ENCODE measurements around the gene LAPTM5. TPM values are rescaled to one million over a fixed set of nuclear protein-coding genes. Genes with fewer than 3 reads are reported as not detected.

Gene LAPTM5
- total RNA-seq, 1 experiment from 2014 or later = 1.5 TPM

- ChIA-PET POLR2A (interaction anchor here (3.2 kb wide), 1 partner anchor 60 kb away, joined by 43 read pairs; no protein-coding TSS in a partner anchor), CTCF (interaction anchor here (1.1 to 4.7 kb wide), 11 partner anchors 12 to 425 kb away, joined by 3 to 210 read pairs (median 9); partner anchors contain the start of genes LAPTM5 and MATN1), RAD21 (ENCODE audit: low non-redundant PET in 1 of 2, low total read pairs in 2 of 2, uncharacterized antibody in 2 of 2, unreplicated experiment in 2 of 2) (interaction anchor here (0.9 to 3.4 kb wide), 4 partner anchors 60 to 132 kb away, joined by 3 to 39 read pairs (median 22); no protein-coding TSS in a partner anchor)
- TF ChIP-seq FOSL1 (IDR thresholded peaks at IDR 0.05; ENCODE audit: low read depth) = no peak
- no peak for TF ChIP-seq POLR2A (IDR thresholded peaks at IDR 0.05; ENCODE audit: borderline replicate concordance, extremely low read depth, insufficient read depth, insufficient read length)
- TF ChIP-seq TCF7L2 (IDR thresholded peaks at IDR 0.05; ENCODE audit: borderline replicate concordance, extremely low read depth, insufficient read depth, insufficient read length) = no peak
- no peak for TF ChIP-seq CEBPB (IDR thresholded peaks at IDR 0.05; ENCODE audit: low read depth)
- no peak for TF ChIP-seq ATF3 (IDR thresholded peaks at IDR 0.05)
- no peak for TF ChIP-seq CBX3 (IDR thresholded peaks at IDR 0.05; ENCODE audit: low read depth)
- no peak for TF ChIP-seq RAD21 (IDR thresholded peaks at IDR 0.05; ENCODE audit: low read depth)
- TF ChIP-seq REST (IDR thresholded peaks at IDR 0.05; ENCODE audit: low read depth) = no peak
- TF ChIP-seq CTCF (IDR thresholded peaks at IDR 0.05 in 2 of 3, conservative IDR thresholded peaks at IDR 0.05 in 1 of 3; ENCODE audit: borderline replicate concordance in 1 of 3, insufficient read depth in 1 of 3, low read depth in 2 of 3, low read length in 2 of 3) = no peak
- TF ChIP-seq MAX (IDR thresholded peaks at IDR 0.05) = no peak
- TF ChIP-seq POLR2AphosphoS5 (IDR thresholded peaks at IDR 0.05; ENCODE audit: low read depth, low read length) = no peak
- TF ChIP-seq ZFX (IDR thresholded peaks at IDR 0.05) = no peak
- TF ChIP-seq ZNF274 (IDR thresholded peaks at IDR 0.05; ENCODE audit: low read depth, low read length) = no peak
- TF ChIP-seq EGR1 (IDR thresholded peaks at IDR 0.05; ENCODE audit: low read depth) = no peak
- no peak for TF ChIP-seq JUND (IDR thresholded peaks at IDR 0.05)
- TF ChIP-seq ZBTB33 (IDR thresholded peaks at IDR 0.05; ENCODE audit: extremely low read depth, insufficient replicate concordance, low read length) = no peak
- TF ChIP-seq SRF (IDR thresholded peaks at IDR 0.05; ENCODE audit: low read depth) = no peak
- TF ChIP-seq SIN3A (IDR thresholded peaks at IDR 0.05; ENCODE audit: low read depth) = no peak
- TF ChIP-seq ELF1 (IDR thresholded peaks at IDR 0.05; ENCODE audit: borderline replicate concordance, low read depth) = no peak
- TF ChIP-seq YY1 (IDR thresholded peaks at IDR 0.05; ENCODE audit: extremely low read depth, insufficient replicate concordance, low read depth, low read length) = no peak
- H3K9me2 ChIP-seq (ENCODE audit: insufficient read depth) = no peaks in the 10 kb centered on the region
- H2AFZ ChIP-seq (ENCODE audit: low read depth, low read length, poor library complexity, severe bottlenecking) = peak overlapping the region; percentile 65
- intact Hi-C loops (cut with micrococcal nuclease) = loop anchor here (1.0 kb wide), 1 partner anchor 60 kb away; no protein-coding TSS in a partner anchor
- H4K20me1 ChIP-seq (ENCODE audit: insufficient read depth) = no peaks in the 10 kb centered on the region
- H3K27me3 ChIP-seq (ENCODE audit: insufficient read depth, low read length) = no peaks in the 10 kb centered on the region
- H3K27ac ChIP-seq (ENCODE audit: low read depth, low read length) = no peak overlapping the region
- H3K9me3 ChIP-seq (ENCODE audit: control insufficient read depth in 1 of 2, insufficient read depth in 1 of 2, low read depth in 1 of 2, low read length in 2 of 2) = no peaks in the 10 kb centered on the region
- H3K36me3 ChIP-seq (ENCODE audit: control insufficient read depth in 1 of 2, insufficient read depth in 2 of 2, low read length in 2 of 2) = no peaks in the 10 kb centered on the region
- H3K4me2 ChIP-seq (ENCODE audit: low read length) = no peak overlapping the region
- BruUV-seq (replicated peaks) = no TSS peak
- H3K79me2 ChIP-seq (ENCODE audit: insufficient read depth, low read length) = no peaks in the 10 kb centered on the region
- peaks cover 9 to 35% of the 10 kb centered on the region in 2 experiments; a peak in 3 of 4 replicates for H3K4me1 ChIP-seq (ENCODE audit: control insufficient read depth in 1 of 2, insufficient read depth in 2 of 2, low read length in 2 of 2)
- no peak overlapping the region for H3K9ac ChIP-seq (ENCODE audit: low read length)
- ATAC-seq = no peak
- no peak for DNase-seq (ENCODE audit: low read depth, low spot score)
- no peak overlapping the region for H3K4me3 ChIP-seq (replicated peaks in 1 of 2; ENCODE audit: low read depth in 1 of 2, low read length in 2 of 2)
These were observed 21.4 kb upstream of the LAPTM5 start for GRCh38 chr1:30778979-30779293.

All from HCT116 (cell line).